ENCODE measurements around the gene CD22. TPM values are rescaled to one million over a fixed set of nuclear protein-coding genes. Genes with fewer than 3 reads are reported as not detected.

Gene CD22
- total and polyA plus RNA-seq, 2 donors from 2014 or later: 0.82 to 15.4 TPM

GRCh38 chr19:35351411-35352176 lies 22.6 kb downstream of the CD22 start:
- Histone ChIP-seq H3K4me3 (ENCODE audit: low read length in 3 of 3) (no peak overlapping the region), H3K4me1 (ENCODE audit: control insufficient read depth in 2 of 3, insufficient read depth in 2 of 3, low read depth in 1 of 3, low read length in 3 of 3) (peaks cover 0 to 2% (median 0%) of the 10 kb centered on the region in 3 donors), H3K9me3 (ENCODE audit: control insufficient read depth in 2 of 3, insufficient read depth in 1 of 3, low read length in 3 of 3) (no peaks in the 10 kb centered on the region), H3K9ac (ENCODE audit: low read length in 3 of 3) (no peak overlapping the region), H3K36me3 (ENCODE audit: control insufficient read depth in 2 of 3, insufficient read depth in 3 of 3, low read length in 3 of 3) (no peaks in the 10 kb centered on the region), H3K27ac (ENCODE audit: low read depth in 2 of 2, low read length in 2 of 2) (no peak overlapping the region), H3K27me3 (ENCODE audit: control insufficient read depth, insufficient read depth, low read length) (no peaks in the 10 kb centered on the region)
- DNase-seq (peak in 2 of 5 donors; percentile 54 to 66), FAIRE-seq (no peak)
- intact Hi-C loops (cut with DNase I): loop anchor here (10.0 kb wide), 1 partner anchor 113 kb away; no protein-coding TSS in a partner anchor
- TF ChIP-seq CTCF (IDR thresholded peaks at IDR 0.05; ENCODE audit: borderline replicate concordance, extremely low read depth, insufficient read depth): no peak

GRCh38 chr19:35352177-35352447 lies 23.1 kb downstream of the CD22 start:
- Histone ChIP-seq H3K9me3 (ENCODE audit: control insufficient read depth in 2 of 3, insufficient read depth in 1 of 3, low read length in 3 of 3) (no peaks in the 10 kb centered on the region), H3K27me3 (ENCODE audit: control insufficient read depth, insufficient read depth, low read length) (no peaks in the 10 kb centered on the region), H3K4me1 (ENCODE audit: control insufficient read depth in 2 of 3, insufficient read depth in 2 of 3, low read depth in 1 of 3, low read length in 3 of 3) (peaks cover 0 to 2% (median 0%) of the 10 kb centered on the region in 3 donors), H3K4me3 (ENCODE audit: low read length in 3 of 3) (no peak overlapping the region), H3K36me3 (ENCODE audit: control insufficient read depth in 2 of 3, insufficient read depth in 3 of 3, low read length in 3 of 3) (no peaks in the 10 kb centered on the region), H3K27ac (ENCODE audit: low read depth in 2 of 2, low read length in 2 of 2) (no peak overlapping the region), H3K9ac (ENCODE audit: low read length in 3 of 3) (no peak overlapping the region)
- FAIRE-seq: no peak
- intact Hi-C loops (cut with DNase I): loop anchor here (10.0 kb wide), 1 partner anchor 113 kb away; no protein-coding TSS in a partner anchor
- peak in 1 of 5 donors; percentile 64 for DNase-seq
- no peak for TF ChIP-seq CTCF (IDR thresholded peaks at IDR 0.05; ENCODE audit: borderline replicate concordance, extremely low read depth, insufficient read depth)

- intact Hi-C loops (cut with DNase I): loop anchor here (10.0 kb wide), 1 partner anchor 112 kb away; no protein-coding TSS in a partner anchor
- H3K9ac ChIP-seq (ENCODE audit: low read length in 3 of 3): no peak overlapping the region
- no peak overlapping the region for H3K4me3 ChIP-seq (ENCODE audit: low read length in 3 of 3)
- TF ChIP-seq CTCF (IDR thresholded peaks at IDR 0.05; ENCODE audit: borderline replicate concordance, extremely low read depth, insufficient read depth): peak; percentile 90
- H3K9me3 ChIP-seq (ENCODE audit: control insufficient read depth in 2 of 3, insufficient read depth in 1 of 3, low read length in 3 of 3): no peaks in the 10 kb centered on the region
- peaks cover 0 to 2% (median 0%) of the 10 kb centered on the region in 3 donors for H3K4me1 ChIP-seq (ENCODE audit: control insufficient read depth in 2 of 3, insufficient read depth in 2 of 3, low read depth in 1 of 3, low read length in 3 of 3)
- no peaks in the 10 kb centered on the region for H3K27me3 ChIP-seq (ENCODE audit: control insufficient read depth, insufficient read depth, low read length)
- no peaks in the 10 kb centered on the region for H3K36me3 ChIP-seq (ENCODE audit: control insufficient read depth in 2 of 3, insufficient read depth in 3 of 3, low read length in 3 of 3)
- H3K27ac ChIP-seq (ENCODE audit: low read depth in 2 of 2, low read length in 2 of 2): no peak overlapping the region
- FAIRE-seq (no peak), DNase-seq (peak; percentile 79 to 87 (median 80))
These were observed 23.7 kb downstream of the CD22 start for GRCh38 chr19:35352448-35353304.

Measured in kidney (tissue), 14 donors.